Measurements from ENCODE around the gene STAG1.

GRCh38 chr3:136350132-136350531 is 402.0 kb downstream of the STAG1 start:
- TF ChIP-seq, protein P1, sequence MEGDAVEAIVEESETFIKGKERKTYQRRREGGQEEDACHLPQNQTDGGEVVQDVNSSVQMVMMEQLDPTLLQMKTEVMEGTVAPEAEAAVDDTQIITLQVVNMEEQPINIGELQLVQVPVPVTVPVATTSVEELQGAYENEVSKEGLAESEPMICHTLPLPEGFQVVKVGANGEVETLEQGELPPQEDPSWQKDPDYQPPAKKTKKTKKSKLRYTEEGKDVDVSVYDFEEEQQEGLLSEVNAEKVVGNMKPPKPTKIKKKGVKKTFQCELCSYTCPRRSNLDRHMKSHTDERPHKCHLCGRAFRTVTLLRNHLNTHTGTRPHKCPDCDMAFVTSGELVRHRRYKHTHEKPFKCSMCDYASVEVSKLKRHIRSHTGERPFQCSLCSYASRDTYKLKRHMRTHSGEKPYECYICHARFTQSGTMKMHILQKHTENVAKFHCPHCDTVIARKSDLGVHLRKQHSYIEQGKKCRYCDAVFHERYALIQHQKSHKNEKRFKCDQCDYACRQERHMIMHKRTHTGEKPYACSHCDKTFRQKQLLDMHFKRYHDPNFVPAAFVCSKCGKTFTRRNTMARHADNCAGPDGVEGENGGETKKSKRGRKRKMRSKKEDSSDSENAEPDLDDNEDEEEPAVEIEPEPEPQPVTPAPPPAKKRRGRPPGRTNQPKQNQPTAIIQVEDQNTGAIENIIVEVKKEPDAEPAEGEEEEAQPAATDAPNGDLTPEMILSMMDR (conservative IDR thresholded peaks at IDR 0.05 in 1 of 2, IDR thresholded peaks at IDR 0.05 in 1 of 2; ENCODE audit: extremely low read depth in 1 of 2, insufficient read depth in 1 of 2, low read depth in 1 of 2, low read length in 2 of 2) = no peak
- no peak for TF ChIP-seq EZH2 (IDR thresholded peaks at IDR 0.05; ENCODE audit: borderline replicate concordance, low read length)

Measured in mammary epithelial cell (primary cell).